PFSK-1 (cell line): ENCODE measurements around the gene CALML4.

Experiments
- FOXP2 ChIP-seq: optimal IDR thresholded peaks from 2 replicates; pipeline ENCODE3; 2011; ENCODE audit warnings: borderline replicate concordance, control low read depth, inconsistent platforms; ENCODE audit not compliant: insufficient read depth; ENCODE audit errors: extremely low read length, extremely low read depth
- POLR2AphosphoS5 ChIP-seq: IDR thresholded peaks from 2 replicates; pipeline ENCODE4 v1.6.1; 2012; ENCODE audit warnings: low read depth, mild to moderate bottlenecking, control low read depth, low read length, moderate library complexity
- SIN3A ChIP-seq: IDR thresholded peaks from 2 replicates; pipeline ENCODE4 v1.6.1; 2012; ENCODE audit warnings: mild to moderate bottlenecking, low read length, moderate library complexity, borderline replicate concordance; ENCODE audit not compliant: insufficient read depth
- TAF1 ChIP-seq: IDR thresholded peaks from 2 replicates; pipeline ENCODE4 v1.6.1; 2012; ENCODE audit warnings: low read length, control low read depth, borderline replicate concordance; ENCODE audit not compliant: insufficient read depth
- TF ChIP-seq, protein P1 (sequence below), 2 experiments: IDR thresholded peaks; 2 replicates each; pipeline versions ENCODE4 v1.6.1 to v1.8.0; 2011 to 2012; ENCODE audit warnings: low read depth in 2 of 2, low read length in 2 of 2, control low read depth in 1 of 2, inconsistent platforms in 1 of 2, mild to moderate bottlenecking in 1 of 2, moderate library complexity in 1 of 2; ENCODE audit not compliant: insufficient read depth in 1 of 2

Gene CALML4

GRCh38 chr15:68209735-68210408, 4.7 kb upstream of the CALML4 start:
- TF ChIP-seq SIN3A, result no peak
- no peak for TF ChIP-seq POLR2AphosphoS5
- TF ChIP-seq, protein P1, sequence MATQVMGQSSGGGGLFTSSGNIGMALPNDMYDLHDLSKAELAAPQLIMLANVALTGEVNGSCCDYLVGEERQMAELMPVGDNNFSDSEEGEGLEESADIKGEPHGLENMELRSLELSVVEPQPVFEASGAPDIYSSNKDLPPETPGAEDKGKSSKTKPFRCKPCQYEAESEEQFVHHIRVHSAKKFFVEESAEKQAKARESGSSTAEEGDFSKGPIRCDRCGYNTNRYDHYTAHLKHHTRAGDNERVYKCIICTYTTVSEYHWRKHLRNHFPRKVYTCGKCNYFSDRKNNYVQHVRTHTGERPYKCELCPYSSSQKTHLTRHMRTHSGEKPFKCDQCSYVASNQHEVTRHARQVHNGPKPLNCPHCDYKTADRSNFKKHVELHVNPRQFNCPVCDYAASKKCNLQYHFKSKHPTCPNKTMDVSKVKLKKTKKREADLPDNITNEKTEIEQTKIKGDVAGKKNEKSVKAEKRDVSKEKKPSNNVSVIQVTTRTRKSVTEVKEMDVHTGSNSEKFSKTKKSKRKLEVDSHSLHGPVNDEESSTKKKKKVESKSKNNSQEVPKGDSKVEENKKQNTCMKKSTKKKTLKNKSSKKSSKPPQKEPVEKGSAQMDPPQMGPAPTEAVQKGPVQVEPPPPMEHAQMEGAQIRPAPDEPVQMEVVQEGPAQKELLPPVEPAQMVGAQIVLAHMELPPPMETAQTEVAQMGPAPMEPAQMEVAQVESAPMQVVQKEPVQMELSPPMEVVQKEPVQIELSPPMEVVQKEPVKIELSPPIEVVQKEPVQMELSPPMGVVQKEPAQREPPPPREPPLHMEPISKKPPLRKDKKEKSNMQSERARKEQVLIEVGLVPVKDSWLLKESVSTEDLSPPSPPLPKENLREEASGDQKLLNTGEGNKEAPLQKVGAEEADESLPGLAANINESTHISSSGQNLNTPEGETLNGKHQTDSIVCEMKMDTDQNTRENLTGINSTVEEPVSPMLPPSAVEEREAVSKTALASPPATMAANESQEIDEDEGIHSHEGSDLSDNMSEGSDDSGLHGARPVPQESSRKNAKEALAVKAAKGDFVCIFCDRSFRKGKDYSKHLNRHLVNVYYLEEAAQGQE (IDR thresholded peaks at IDR 0.05; ENCODE audit: insufficient read depth in 1 of 2, low read depth in 2 of 2, low read length in 2 of 2), result no peak
- no peak for TF ChIP-seq FOXP2
- no peak for TF ChIP-seq TAF1

DNA sequence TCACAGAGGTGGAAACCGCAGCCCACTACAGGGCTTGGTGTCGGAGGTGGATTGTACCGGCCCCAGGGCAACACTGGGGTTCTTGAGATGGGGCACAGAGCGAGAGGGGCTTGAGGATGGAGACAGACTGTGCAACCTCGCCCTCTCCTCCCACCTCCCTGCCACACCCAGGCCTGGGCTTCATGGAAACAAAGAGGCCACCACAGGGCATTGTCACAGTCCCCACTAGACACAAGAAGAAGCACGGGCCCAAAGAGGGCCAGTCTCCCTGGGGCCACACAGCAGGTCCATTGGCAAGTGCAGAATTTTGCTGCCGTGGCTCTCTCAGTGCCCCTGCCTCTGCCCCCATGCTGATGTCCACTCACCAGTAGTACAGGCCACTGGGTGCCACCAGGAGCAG, 4.1 kb upstream of the CALML4 start:
- TF ChIP-seq FOXP2, result no peak
- TF ChIP-seq, protein P1 (IDR thresholded peaks at IDR 0.05; ENCODE audit: insufficient read depth in 1 of 2, low read depth in 2 of 2, low read length in 2 of 2), result no peak
- TF ChIP-seq TAF1, result no peak
- no peak for TF ChIP-seq SIN3A
- no peak for TF ChIP-seq POLR2AphosphoS5

GRCh38 chr15:68208636-68209240, 3.6 kb upstream of the CALML4 start:
- TF ChIP-seq, protein P1 (IDR thresholded peaks at IDR 0.05; ENCODE audit: insufficient read depth in 1 of 2, low read depth in 2 of 2, low read length in 2 of 2), result no peak
- TF ChIP-seq SIN3A (no peak), POLR2AphosphoS5 (no peak), FOXP2 (no peak), TAF1 (no peak)

- TF ChIP-seq TAF1, result no peak
- TF ChIP-seq, protein P1 (IDR thresholded peaks at IDR 0.05; ENCODE audit: insufficient read depth in 1 of 2, low read depth in 2 of 2, low read length in 2 of 2), result no peak
- TF ChIP-seq POLR2AphosphoS5, result no peak
- TF ChIP-seq SIN3A, result no peak
- no peak for TF ChIP-seq FOXP2
Observed at GRCh38 chr15:68208136-68208535, 3.0 kb upstream of the CALML4 start.
